HG03378 (cell line): ENCODE measurements around the gene SLC35F3.

Source experiments
- ATAC-seq: cut with Tn5 transposase; IDR thresholded peaks from one replicate; pipeline ENCODE4 v1.9.1; 2021; ENCODE audit warnings: mild to moderate bottlenecking, moderate library complexity; ENCODE audit not compliant: unreplicated experiment

The SLC35F3 gene

DNA sequence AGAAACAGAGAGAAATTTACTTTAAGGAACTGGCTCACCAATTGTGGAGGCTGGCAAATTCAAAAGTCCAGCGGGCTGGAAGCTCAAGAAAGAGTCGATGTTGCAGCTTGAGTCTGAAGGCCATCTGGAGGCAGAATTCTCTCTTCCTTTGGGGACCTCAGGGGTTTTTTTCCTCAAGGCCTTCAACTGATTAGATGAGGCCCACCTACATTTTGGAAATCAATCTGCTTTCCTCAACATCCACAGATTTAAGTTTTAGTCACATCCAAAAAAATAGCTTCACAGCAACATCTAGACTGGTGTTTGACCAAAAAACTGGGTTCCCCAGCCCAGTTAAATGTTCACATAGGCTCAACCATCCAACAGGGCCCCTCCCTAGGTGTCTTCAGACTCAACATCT is 114.9 kb downstream of the SLC35F3 start:
- no peak for ATAC-seq

DNA sequence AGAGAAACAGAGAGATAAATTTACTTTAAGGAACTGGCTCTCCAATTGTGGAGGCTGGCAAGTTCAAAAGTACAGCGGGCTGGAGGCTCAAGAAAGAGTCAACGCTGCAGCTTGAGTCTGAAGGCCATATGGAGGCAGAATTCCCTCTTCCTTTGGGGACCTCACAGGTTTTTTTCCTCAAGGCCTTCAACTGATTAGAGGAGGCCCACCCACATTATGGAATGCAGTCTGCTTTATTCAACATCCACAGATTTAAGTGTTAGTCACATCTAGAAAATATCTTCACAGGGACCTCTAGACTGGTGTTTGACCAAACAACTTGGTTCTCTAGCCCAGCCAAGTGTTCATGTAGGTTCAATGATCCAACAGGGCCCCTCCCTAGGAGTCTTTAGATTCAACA is 117.8 kb downstream of the SLC35F3 start:
- no peak for ATAC-seq

DNA sequence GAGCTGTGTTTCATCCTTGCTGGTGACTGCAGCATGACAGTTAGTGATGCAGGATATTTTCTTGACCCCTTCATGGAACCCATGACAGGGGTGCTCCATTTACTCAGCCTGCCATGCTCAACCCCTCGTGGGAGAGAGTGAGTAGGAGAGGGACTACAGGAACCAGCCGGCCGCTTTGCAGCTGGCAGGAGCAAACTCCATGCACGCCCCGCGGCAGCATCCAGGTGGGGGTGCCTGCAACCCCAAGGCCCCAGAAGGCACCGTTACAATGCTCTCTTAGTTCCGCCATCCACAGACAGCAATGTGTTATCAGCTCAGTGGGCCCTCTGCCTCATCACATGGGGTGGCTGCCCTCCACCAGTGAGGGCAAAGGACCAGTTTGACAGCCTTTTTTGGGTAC is 135.1 kb downstream of the SLC35F3 start:
- no peak for ATAC-seq

DNA sequence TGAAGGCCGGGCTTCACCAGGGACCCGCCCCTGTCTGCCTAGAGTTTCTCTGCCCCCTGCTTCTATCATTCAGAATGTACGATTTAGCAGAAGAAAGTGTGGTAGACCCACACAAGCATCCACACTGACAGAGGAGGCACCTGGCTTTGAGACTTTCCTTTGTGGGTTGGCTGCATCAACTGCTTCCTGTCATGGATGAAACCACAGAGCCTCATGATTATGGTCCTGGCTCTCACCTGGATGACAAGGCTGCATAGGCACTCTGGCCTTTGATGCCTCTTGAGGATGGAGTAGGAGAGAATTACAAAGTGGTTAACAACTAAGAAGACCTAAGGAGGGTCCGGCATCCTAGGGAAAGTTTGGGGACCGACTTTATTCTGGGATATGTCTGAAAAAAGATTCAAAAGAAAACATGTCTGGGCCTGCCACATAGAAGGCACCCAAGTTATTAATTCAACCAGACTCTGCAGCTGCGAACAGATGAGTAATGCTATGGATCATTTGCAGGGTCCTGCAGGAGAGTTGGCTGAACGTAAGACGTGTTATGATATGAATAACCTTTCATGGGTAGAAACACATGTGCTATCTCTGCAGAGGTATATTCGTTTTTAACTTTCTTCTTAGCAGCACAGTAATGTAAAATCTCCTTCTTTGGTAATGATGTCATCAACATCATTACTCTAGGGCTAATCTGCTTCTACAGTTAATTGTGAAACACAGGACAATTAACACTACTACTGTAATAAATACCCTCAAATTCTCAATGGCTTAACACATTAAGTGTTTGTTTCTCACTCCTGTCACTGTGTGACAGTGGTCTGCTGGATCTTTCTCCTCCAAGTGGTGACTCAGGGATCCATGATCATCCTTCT is 136.2 kb downstream of the SLC35F3 start:
- ATAC-seq: no peak

DNA sequence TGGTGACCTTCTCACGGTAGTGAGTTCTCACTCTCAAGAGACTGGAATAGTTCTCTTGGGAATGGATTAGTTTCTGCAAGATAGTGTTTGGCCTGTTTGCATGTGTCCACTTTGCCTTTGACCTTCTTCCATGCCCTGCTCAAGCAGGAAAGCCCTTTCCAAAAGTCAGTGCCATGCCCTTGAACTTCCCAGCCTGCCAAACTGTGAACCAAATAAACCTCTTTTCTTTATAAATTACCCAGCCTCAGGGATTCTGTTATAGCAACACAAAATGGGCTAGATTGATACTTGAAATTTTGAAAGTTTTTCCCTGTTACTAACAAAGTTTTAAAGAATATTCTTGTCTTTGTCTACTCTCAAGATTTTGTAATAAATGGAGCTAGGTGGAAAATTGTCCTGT is 139.6 kb downstream of the SLC35F3 start:
- no peak for ATAC-seq

DNA sequence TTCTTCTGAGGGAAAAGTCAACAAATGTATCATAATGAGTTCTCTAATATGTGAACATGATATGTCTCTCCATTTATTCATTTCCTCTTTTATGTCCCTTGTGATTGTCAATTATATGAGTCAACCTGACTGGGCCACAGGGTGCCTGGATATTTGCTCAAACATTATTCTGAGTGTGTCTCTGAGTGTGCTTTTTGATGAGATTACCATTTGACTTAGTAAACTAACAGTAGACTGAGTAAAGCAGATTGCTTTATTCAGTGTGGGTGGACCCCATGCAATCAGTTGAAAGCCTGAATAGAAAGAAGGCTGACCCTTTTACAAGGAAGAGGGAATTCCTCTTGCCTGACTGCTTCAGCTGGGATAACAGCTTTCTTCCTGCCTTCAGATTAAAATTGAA is 142.6 kb downstream of the SLC35F3 start:
- ATAC-seq: no peak

DNA sequence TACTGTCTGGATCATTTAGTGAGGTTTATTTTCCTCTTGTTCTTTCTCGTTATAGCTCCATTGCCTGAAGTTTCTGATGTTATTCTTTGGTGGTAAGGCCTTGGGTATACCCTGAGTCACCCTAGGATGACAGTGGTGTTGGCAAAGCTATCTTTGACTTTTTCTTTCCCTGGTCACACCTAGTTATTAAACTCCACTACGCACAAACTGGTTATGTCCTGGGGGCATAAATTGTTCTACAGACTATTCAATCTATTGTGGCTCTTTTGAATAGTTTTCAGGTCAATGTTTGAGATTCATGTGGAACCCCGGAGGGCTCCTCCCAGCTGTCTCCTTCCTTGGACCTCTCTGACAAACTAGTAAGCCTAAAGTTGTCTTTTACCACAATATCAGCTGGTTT is 157.7 kb downstream of the SLC35F3 start:
- no peak for ATAC-seq

DNA sequence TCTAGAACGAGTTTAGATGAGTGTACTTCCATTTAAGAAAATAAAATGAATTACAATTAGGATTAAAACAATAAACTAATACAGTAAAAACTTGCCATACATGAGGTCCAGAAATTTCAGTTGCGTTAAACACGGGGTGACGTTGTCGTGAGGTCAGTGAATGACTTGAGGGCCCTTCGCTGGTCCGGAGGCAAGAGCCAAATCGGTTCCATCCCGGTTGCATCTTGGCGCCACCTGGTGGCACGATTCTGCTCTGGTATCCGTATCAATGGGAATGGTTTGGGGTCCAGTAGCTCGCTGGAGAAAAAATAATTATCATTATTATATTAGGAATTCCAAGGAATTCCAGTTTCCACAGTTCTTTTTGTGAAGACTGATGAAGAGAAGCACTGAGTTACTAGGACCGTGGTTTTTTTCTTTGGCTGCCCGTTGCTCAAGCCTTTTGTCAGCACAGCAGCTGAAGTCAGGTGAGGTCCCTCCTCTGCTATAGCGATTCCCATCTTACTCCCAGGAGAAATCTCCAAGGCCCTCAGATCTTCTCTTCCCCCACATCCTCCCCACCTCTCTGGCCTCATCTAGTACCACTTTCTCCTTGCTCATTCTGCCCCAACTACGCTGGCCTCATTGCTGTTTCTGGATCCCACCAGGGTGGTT is 161.4 kb downstream of the SLC35F3 start:
- ATAC-seq: peak; percentile 46

DNA sequence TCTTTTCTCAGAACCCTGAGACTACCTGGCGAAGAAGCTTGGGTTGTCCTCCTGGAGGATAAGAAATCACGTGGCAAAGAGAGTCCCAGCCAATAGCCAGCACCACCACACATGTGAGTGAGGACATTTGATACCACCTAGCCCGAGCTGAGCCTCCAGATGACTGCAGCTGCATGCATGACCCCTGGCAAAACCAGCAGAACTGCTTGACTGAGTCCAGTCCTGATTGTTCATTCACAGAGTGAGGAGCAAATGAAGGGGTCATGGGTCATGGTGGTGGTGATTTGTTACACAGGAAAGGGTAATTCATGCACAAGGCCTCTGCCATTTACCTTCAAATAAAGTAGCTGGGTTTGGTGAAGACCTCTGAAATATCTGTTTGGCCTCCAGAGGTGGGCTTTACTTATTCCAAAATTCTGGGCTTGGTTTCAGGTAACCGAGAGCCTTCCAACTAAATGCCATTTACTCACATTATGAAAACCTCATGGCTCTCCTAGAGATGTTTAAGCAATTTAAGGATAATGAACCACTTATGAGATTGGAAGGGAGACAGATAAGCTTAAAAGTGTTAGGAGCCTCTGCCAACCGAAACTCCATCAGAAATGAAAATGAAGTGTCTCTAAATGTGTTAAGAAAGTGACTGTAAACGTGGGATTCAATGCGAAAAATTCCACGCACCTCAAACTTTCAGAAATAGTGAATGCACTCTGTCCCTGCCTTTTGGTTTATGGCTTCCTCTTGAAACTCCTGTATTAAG is 163.3 kb downstream of the SLC35F3 start:
- ATAC-seq: no peak

DNA sequence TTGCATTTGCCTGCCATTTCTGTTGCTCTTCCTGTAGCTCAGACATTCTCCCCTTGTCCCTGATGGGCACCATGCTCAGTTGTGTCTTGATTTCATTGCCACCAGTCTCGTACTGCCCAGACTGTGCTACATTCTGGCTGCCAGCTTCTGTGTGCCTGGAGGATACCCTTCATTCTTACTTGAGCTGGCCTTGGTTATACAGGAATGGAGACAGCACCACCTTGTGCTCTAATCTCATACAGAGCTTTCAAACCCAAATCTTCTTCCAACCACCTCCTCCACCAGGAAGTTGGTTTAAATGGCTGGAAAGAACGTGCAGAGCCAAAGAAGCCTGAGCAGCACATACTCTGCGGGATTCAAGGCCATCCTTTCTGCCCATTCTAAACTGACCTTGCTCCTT is 165.3 kb downstream of the SLC35F3 start:
- ATAC-seq: no peak

DNA sequence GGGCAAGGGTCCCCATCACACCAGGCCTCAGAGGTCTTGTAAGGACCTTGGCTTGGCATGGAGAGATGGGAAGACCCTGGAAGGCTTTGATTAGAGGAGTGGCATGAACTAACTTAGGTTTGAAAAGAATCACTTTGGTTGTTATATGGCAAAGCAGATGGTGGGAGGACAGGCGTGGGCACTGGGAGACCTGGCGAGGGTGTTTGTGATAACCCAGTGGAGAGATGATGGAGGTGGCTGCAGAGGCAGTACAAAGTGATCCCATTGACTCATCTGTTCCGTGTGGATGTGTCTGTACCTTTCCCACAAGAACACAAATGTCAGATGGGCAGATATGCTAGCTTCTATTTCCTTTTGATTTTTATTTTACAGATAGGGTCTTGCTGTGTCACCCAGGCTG is 168.3 kb downstream of the SLC35F3 start:
- no peak for ATAC-seq

DNA sequence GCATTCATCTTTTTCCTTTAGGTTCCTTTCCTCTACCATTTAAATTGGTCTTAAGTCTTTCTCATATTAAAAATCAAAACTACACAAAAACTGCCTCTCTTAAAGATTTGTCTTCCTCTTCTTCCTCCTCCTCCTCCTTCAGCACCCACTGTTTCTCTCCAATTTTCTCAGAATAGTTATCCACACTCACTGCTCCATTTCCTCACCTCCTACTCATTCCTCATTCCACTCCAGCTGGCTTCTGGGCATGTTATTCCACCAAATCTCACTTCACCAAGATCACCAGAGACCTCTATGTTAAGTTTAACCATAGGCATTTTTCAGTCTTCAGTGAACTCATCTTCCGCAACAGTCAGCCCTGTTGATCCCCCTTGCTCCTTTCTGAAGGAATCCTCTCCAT is 173.7 kb downstream of the SLC35F3 start:
- no peak for ATAC-seq

DNA sequence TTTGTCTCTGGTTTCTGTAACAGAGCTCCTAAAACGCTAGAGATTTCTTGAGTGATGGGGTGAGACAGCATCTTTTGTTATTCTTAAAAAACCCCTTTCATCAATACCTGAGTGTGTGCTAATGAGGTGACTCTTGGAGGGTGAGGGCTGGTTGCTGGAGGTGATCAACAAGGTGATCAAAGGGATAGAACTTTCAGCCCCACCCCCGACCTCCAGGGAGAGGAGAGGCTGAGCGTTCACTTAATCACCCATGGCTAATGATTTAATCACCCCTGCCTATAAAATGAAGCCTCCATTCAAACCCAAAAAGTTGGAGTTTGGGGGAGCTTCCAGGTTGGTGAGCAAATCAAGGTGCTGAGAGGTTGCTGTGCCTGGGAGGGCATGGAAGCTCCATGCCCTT is 175.4 kb downstream of the SLC35F3 start:
- no peak for ATAC-seq

DNA sequence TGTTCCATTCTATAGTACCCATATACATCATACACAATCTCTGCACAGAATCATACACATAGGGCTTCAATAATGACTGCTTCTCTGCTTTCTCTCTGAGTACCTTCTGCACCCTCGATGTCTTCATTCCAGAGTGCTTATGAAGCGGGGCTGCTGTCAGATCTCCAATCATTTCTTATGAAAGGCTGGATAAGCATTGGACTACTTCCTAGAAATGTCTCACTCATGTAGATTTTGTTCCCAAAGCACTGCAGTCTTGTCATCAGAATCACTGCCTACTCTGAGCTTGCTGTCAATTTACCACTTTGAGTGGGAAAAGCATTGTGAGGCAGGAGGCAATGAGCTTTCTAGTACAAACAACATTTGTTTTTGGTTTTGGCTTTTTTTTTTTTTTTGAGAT is 179.0 kb downstream of the SLC35F3 start:
- no peak for ATAC-seq

DNA sequence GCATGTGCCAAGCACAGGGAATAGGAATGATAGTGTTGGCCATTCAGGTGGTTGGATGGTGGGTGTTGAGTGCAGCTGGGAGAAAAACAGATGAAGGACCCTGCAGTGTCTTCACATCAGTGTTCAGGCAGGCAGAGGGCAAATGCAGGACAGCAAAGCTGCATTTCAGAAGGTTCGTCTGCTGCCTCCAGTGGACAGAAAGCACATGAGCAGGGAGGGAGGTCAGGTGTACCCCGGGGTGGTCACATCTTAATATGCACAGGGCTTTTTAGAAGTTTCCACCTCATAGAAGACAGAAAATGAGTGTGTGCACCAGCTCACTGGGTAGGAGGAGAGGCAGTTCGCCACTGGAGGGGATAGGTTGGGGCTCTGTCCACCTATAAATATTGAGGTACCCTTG is 184.9 kb downstream of the SLC35F3 start:
- ATAC-seq: no peak

DNA sequence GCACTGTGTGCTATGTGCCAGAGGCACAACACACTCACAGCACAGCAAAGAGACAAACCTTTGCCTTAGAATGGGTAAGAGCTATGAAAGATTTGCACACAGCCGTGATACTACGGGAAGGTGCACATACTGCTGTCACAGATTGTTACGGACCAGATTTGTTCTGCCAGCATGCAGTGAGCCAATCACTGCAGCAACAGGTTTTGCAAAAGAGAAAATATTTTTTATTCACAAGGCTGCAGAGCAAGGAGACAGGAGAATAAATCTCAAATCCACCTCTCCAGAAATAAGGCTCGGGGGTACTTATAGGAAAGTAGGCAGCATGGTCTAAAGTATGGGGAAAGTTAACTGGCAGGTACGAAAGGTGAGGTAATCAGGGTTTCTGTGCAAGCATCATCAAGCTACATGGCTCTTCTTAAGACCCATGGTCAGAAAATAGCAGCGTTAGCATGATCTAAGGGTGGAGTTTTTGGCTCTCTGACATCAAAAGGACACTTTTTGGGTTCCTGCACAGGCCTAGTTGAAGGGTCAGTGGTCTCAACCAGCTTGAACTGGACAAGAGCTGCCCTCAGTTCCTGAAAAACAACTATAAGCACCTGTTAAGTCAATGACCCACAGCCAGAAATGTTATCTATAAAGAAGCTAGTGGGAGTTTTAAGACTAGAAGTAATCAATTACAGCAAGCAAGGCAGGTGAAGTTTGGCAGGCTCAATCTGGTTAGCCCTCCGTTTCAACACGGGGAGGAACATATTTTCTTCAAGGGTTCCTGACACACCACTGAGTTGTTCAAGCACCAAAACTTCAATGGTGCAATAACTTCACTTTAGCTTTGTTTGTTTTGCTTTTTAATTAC is 186.0 kb downstream of the SLC35F3 start:
- ATAC-seq: no peak

DNA sequence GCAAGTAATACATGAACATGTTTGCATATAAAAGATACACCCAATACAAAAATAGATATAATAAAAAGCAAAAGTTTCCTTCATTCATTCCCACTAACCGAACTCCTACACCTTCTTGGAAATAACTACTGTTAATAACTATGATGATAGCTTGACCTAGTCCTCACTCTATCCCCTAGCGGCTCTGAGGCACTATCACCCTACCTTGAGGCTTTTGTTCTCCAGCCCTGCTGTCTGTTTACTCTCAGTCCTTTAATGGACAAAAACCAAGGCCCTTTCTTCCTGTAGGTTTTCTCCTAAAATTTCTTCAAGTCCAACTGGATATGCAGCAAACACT is 186.6 kb downstream of the SLC35F3 start:
- ATAC-seq: no peak

DNA sequence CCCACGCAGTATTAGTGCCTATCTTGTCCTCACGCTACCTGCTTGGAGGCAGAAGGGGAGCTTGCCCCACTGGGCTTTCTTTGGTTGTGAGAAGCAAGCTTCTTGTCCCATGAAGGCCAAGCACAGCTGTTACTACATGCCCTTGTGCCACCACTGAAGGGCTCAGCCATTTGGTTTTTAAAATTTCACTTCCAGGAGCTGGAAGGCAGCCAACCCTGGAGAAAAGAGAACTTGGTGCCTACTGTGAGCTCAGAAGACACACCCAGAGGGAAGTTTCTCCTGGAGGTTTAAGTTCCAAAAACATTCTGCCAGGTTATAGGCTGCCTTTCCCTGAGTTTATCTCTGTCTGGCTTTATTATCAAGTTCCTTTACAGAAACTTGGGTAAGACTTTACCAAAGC is 187.4 kb downstream of the SLC35F3 start:
- ATAC-seq: no peak

DNA sequence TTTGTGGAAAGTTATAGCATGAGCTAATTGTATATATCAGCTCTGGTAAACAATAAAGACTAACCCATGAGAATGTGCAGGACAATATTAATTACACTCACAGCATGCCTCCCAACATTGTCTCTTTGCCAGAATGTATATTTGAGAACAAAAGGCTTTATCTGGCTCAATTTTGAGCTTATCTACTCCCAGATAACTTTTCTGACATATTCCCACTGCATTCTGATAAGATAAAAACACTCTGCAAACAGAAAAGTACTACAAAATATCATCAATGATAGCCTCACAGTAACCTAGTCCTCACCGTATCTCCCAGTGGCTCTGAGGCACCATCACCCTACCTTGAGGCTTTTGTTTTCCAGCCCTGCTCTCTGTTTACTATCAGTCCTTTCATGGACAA is 188.6 kb downstream of the SLC35F3 start:
- ATAC-seq: no peak

DNA sequence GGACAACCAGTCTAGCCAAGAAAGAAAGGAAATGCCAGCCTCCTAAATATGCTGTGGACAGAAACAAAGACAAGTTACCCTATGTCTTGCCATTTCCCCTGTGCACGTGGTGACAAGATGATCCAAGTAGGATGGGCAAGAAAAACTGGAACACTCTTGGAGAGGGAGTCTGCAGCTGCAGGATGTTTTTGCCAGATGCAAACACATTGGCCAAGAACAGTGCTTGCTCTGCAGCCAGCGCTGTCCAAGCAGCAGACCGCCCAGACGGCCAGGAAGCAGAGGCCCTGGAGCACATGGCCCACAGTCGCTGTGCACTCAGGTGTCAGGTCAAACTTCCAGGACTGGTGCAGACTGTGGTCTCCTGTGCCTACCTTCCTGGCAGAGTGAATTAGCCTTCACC is 189.3 kb downstream of the SLC35F3 start:
- no peak for ATAC-seq

DNA sequence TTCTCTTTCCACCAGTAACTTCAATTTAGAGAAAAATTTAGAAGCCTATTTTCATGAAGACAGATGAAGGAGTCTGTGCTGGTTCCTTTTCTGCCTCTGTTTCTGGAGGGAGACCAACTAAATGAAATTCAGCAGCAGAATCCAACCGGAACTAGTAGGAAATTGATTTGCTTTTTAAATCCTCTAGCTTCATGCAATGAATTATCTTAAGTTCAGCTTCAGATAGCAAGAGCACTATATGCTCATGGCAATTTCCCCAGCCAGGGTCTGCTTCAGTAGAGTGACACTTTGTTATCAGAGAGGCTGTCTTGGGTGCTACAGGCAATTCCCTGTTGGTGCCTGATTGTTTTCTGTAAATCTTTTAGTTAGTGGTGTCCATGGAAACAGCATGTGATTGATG is 189.7 kb downstream of the SLC35F3 start:
- no peak for ATAC-seq
